Endothelial cell of umbilical vein (primary cell): ENCODE results near the gene PRTN3. TPM values are rescaled to one million over a fixed set of nuclear protein-coding genes. Genes with fewer than 3 reads are reported as not detected.

ENCODE experiments used
- Bru-seq: library from RNA; stranded (reverse); fragments of 400-500 nt; gene quantifications from one replicate; lab custom pipeline; 2021; lab: Mats Ljungman, UMichigan
- BruChase-seq, 2 experiments: library from RNA; stranded (reverse); fragments of 400-500 nt; gene quantifications; one replicate each; lab custom pipeline; 2021; lab: Mats Ljungman, UMichigan
- BruUV-seq: library from RNA; stranded (reverse); fragments of 400-500 nt; replicated peaks from 2 replicates; lab custom pipeline; 2021; lab: Mats Ljungman, UMichigan
- CTCF ChIA-PET: fragments of 300-600, 350-600 bp; sonication (Branson Sonifier 250); formaldehyde crosslinking; loops from one replicate; lab custom pipeline; 2021; ENCODE audit warnings: antibody characterized with exemption, inconsistent platforms; lab: Charles Lee
- POLR2A ChIA-PET: fragments of 300-600, 350-600 bp; sonication (Branson Sonifier 250); formaldehyde crosslinking; loops from one replicate; lab custom pipeline; 2021; ENCODE audit warnings: antibody characterized with exemption, inconsistent platforms; lab: Charles Lee
- DNase-seq: peaks from one replicate; pipeline ENCODE4 v3.0.0-alpha.2; 2011; ENCODE audit warnings: low read depth, low spot score
- FAIRE-seq: peaks from 2 replicates; lab custom pipeline; 2011; peaks lifted over from hg19 to GRCh38; lab: Jason Lieb, UNC
- H2AFZ ChIP-seq: 2 replicates; pipeline ENCODE4 v1.6.0; 2012; ENCODE audit warnings: low read depth, low read length, control low read depth, inconsistent platforms
- H3K27ac ChIP-seq: 2 replicates; pipeline ENCODE4 v1.5.1; 2011; ENCODE audit warnings: low read depth, mild to moderate bottlenecking, control low read depth, low read length, moderate library complexity; ENCODE audit not compliant: insufficient read depth
- H3K27me3 ChIP-seq, 2 experiments: 2 replicates each; pipeline versions ENCODE4 v1.6.0 to v1.6.1; 2011; ENCODE audit warnings: low read length in 2 of 2, mixed read lengths in 1 of 2; ENCODE audit not compliant: control insufficient read depth in 2 of 2, insufficient read depth in 2 of 2
- H3K36me3 ChIP-seq, 2 experiments: 2 replicates in 1 of 2; 3 replicates in 1 of 2; pipeline ENCODE4 v1.5.1; 2011; ENCODE audit warnings: low read length in 2 of 2, mild to moderate bottlenecking in 1 of 2, moderate library complexity in 1 of 2; ENCODE audit not compliant: control insufficient read depth in 2 of 2, insufficient read depth in 2 of 2; ENCODE audit errors: extremely low read depth in 1 of 2
- H3K4me1 ChIP-seq: 3 replicates; pipeline ENCODE4 v1.5.1; 2011; ENCODE audit warnings: mild to moderate bottlenecking, low read length; ENCODE audit not compliant: control insufficient read depth, insufficient read depth; ENCODE audit errors: extremely low read depth
- H3K4me2 ChIP-seq: 2 replicates; pipeline ENCODE4 v1.6.1; 2011; ENCODE audit warnings: low read length, control low read depth, mixed read lengths; ENCODE audit not compliant: insufficient read depth
- H3K4me3 ChIP-seq, 3 experiments: fragments of 200-600 bp in 1 of 3; sonication (generic), shearing (Covaris generic) in 1 of 3; replicated peaks in 1 of 3; 2 replicates each; pipeline ENCODE4 v1.5.1; 2011 to 2016; ENCODE audit warnings: control low read depth in 3 of 3, low read length in 3 of 3, mild to moderate bottlenecking in 2 of 3, inconsistent platforms in 1 of 3, low read depth in 1 of 3, moderate library complexity in 1 of 3; ENCODE audit not compliant: insufficient read depth in 1 of 3
- H3K79me2 ChIP-seq: 2 replicates; pipeline ENCODE4 v1.6.0; 2012; ENCODE audit warnings: low read length, inconsistent platforms; ENCODE audit not compliant: control insufficient read depth, insufficient read depth
- H3K9ac ChIP-seq: replicated peaks from 2 replicates; pipeline ENCODE3; 2011; ENCODE audit warnings: low read length, control low read depth; ENCODE audit not compliant: insufficient read depth; ENCODE audit errors: extremely low read depth
- H3K9me1 ChIP-seq: replicated peaks from 3 replicates; pipeline ENCODE4 v1.6.0; 2011; ENCODE audit warnings: mild to moderate bottlenecking, low read length; ENCODE audit not compliant: control insufficient read depth, insufficient read depth; ENCODE audit errors: extremely low read depth
- H3K9me3 ChIP-seq: replicated peaks from 2 replicates; pipeline ENCODE4 v1.5.1; 2012; ENCODE audit warnings: low read length, inconsistent platforms; ENCODE audit not compliant: control insufficient read depth, insufficient read depth
- H4K20me1 ChIP-seq: replicated peaks from 2 replicates; pipeline ENCODE3; 2011; ENCODE audit warnings: mild to moderate bottlenecking, low read length; ENCODE audit not compliant: control insufficient read depth, insufficient read depth; ENCODE audit errors: extremely low read depth
- EZH2 ChIP-seq: IDR thresholded peaks from 2 replicates; pipeline ENCODE4 v1.6.1; 2012; ENCODE audit warnings: borderline replicate concordance, low read depth, mild to moderate bottlenecking, moderate library complexity, low read length, inconsistent platforms; ENCODE audit not compliant: severe bottlenecking
- FOS ChIP-seq: IDR thresholded peaks from 2 replicates; pipeline ENCODE4 v1.6.1; 2011; ENCODE audit warnings: mild to moderate bottlenecking, low read length, moderate library complexity, borderline replicate concordance; ENCODE audit not compliant: insufficient read depth
- JUN ChIP-seq: IDR thresholded peaks from 2 replicates; pipeline ENCODE4 v1.6.1; 2011; ENCODE audit warnings: borderline replicate concordance, low read depth; ENCODE audit not compliant: insufficient read length, insufficient read depth
- MYC ChIP-seq: IDR thresholded peaks from one replicate; pipeline ENCODE4 v1.6.1; 2011; ENCODE audit warnings: mild to moderate bottlenecking, low read depth, low read length
- POLR2A ChIP-seq: IDR thresholded peaks from 2 replicates; pipeline ENCODE4 v1.6.1; 2012; ENCODE audit warnings: low read depth, mild to moderate bottlenecking, control low read depth, low read length
- POLR2AphosphoS5 ChIP-seq: IDR thresholded peaks from 2 replicates; pipeline ENCODE4 v1.6.1; 2012; ENCODE audit warnings: low read depth, mild to moderate bottlenecking, control low read depth, low read length, moderate library complexity; ENCODE audit not compliant: insufficient read depth
- dilution Hi-C: fragments of 300-500 bp; cut with MboI; formaldehyde crosslinking; loops from one replicate; pipeline ENCODE4 v1.15.0; 2019; ENCODE audit warnings: low sequenced_read_pairs; ENCODE audit not compliant: extremely low pct_ligation_motif_present
- intact Hi-C: fragments of 100-400 bp; cut with micrococcal nuclease; formaldehyde crosslinking; loops from one replicate; pipeline ENCODE4 v1.10.0; 2022
- long read RNA-seq: library from polyadenylated mRNA; stranded (forward); transcript quantifications from one replicate; pipeline ENCODE4 v2.0.0, GENCODE V29; 2021
- polyA minus RNA-seq, 3 experiments: library from RNA; depleted of rRNA, polyadenylated mRNA; stranded (reverse); fragments of >200 nt; gene quantifications; 1 replicate in 1 of 3; 2 replicates in 2 of 3; pipeline ENCODE4 v1.2.3, GENCODE V29; 2011
- polyA plus RNA-seq, 4 experiments: library from polyadenylated mRNA; depleted of rRNA in 3 of 4; stranded (reverse) in 3 of 4; unstranded in 1 of 4; fragments of >200 nt; gene quantifications; 2 replicates each; pipeline versions ENCODE4 v1.2.1 to v1.2.3, GENCODE V29; 2011 to 2012; ENCODE audit warnings: missing spikeins in 1 of 4
- total RNA-seq: library from RNA; stranded (reverse); gene quantifications from 2 replicates; pipeline ENCODE4 v1.2.3, GENCODE V29; 2021
- TF ChIP-seq, protein P1 (sequence below): IDR thresholded peaks from 2 replicates; pipeline ENCODE4 v1.6.1; 2011; ENCODE audit not compliant: insufficient read depth, insufficient read length

The PRTN3 gene, protein sequence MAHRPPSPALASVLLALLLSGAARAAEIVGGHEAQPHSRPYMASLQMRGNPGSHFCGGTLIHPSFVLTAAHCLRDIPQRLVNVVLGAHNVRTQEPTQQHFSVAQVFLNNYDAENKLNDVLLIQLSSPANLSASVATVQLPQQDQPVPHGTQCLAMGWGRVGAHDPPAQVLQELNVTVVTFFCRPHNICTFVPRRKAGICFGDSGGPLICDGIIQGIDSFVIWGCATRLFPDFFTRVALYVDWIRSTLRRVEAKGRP
- not detected in 2 replicates for total RNA-seq
- not detected in 2 replicates for polyA plus RNA-seq
- polyA plus RNA-seq (2011; cell fraction: cytosol; rRNA removed): not detected in 2 replicates
- polyA plus RNA-seq (2011; cell fraction: nucleus; rRNA removed): not detected in 2 replicates
- polyA plus RNA-seq (2012): not detected in 2 replicates
- polyA minus RNA-seq: not detected in 2 replicates
- polyA minus RNA-seq (2011; cell fraction: cytosol; rRNA and poly(A)+ RNA removed): not detected
- polyA minus RNA-seq (2011; cell fraction: nucleus; rRNA and poly(A)+ RNA removed): not detected in 2 replicates
- not detected for Bru-seq, nascent RNA
- not detected for BruChase-seq, experiment 1, labeled RNA remaining after a 6-hour chase
- BruChase-seq, experiment 2, labeled RNA remaining after a 2-hour chase: not detected
- long read RNA-seq: 0 reads

DNA sequence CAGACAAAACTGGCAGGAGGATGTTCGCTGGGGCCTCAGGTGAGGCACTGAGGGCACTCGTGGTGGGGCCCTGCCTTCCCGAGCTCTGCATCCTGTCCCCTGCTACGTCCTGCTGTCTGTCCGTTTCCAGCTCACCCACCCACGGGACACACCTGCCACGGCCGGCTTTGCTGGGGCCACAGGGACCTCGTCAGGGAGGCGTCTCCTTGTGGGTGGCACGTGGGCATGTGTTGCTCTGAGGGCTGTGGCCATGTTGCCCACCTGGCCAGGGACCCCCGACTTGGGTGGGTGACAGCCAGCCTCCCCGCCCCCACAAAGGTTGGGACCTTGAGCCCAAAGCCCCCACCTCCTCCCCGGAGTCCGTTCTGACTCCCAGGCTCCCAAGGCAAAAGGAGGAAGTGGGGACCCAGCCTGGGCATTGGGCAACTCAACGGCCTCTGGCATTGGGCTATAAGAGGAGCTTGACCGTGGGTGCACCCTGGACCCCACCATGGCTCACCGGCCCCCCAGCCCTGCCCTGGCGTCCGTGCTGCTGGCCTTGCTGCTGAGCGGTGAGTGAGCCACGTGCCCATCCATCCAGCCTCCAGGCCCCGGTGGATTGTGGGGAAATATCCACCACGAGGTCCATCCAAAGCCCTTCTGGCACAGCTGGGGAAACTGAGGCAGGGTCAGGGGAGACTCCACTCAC, at the start of gene PRTN3:
Gene PRTN3, plus strand, starts transcription at position 481 of the 688 bp plus-strand sequence. Its CDS starts 10 bp downstream, at position 491.
- Histone ChIP-seq H3K4me3 (no peak within 1 kb of the TSS), H3K79me2 (no peaks in the 10 kb centered on the region), H3K36me3 (no peaks in the 10 kb centered on the region), H3K4me2 (no peak within 1 kb of the TSS), H3K4me1 (no peaks in the 10 kb centered on the region), H3K9me1 (no peaks in the 10 kb centered on the region), H3K9ac (no peak within 1 kb of the TSS), H3K27ac (no peak within 1 kb of the TSS), H2AFZ (no peak within 1 kb of the TSS), H3K27me3 (peaks cover 0 to 6% of the 10 kb centered on the region in 2 experiments), H4K20me1 (no peaks in the 10 kb centered on the region), H3K9me3 (no peaks in the 10 kb centered on the region)
- DNase-seq: no peak
- dilution Hi-C loops: no loop called here
- POLR2A ChIA-PET: no interaction called here
- FAIRE-seq: no peak
- no peak for TF ChIP-seq EZH2
- TF ChIP-seq MYC: no peak
- TF ChIP-seq, protein P1, sequence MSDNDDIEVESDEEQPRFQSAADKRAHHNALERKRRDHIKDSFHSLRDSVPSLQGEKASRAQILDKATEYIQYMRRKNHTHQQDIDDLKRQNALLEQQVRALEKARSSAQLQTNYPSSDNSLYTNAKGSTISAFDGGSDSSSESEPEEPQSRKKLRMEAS: no peak
- no peak for TF ChIP-seq POLR2A
- TF ChIP-seq JUN: no peak
- TF ChIP-seq POLR2AphosphoS5: no peak
- TF ChIP-seq FOS: no peak
- no TSS peak for BruUV-seq
- intact Hi-C loops: no loop called here
- CTCF ChIA-PET: interaction anchor here (0.7 to 1.3 kb wide), 2 partner anchors 22 to 71 kb away, joined by 3 read pairs; no protein-coding TSS in a partner anchor
